NCI-H69 (cell line): ENCODE results near the gene ACO1.
"Not testable (repeated sequence)": the region's sequence is repeated elsewhere in the genome, so short reads cannot be mapped to it uniquely, and the experiment has no call there.

ENCODE experiments used
- DNase-seq: peaks from one replicate; lab custom pipeline; 2025; lab: John Stamatoyannopoulos, UW

ACO1 gene

GRCh38 chr9:32384364-32385151, at the start of gene ACO1:
Gene ACO1, plus strand, starts transcription at chr9:32384643. Its CDS starts 20,864 bp downstream, at chr9:32405507.
- DNase-seq: peak; percentile 92

- DNase-seq: no peak
Observed at GRCh38 chr9:32334916-32335895, 49.2 kb upstream of the ACO1 start.

GRCh38 chr9:32339424-32339823, 45.0 kb upstream of the ACO1 start:
- no peak for DNase-seq

- no peak for DNase-seq
Observed at GRCh38 chr9:32340361-32340760, 44.1 kb upstream of the ACO1 start.

- peak; percentile 62 for DNase-seq
Observed at GRCh38 chr9:32344551-32345182, 39.8 kb upstream of the ACO1 start.

GRCh38 chr9:32345243-32345642, 39.2 kb upstream of the ACO1 start:
- DNase-seq: peak; percentile 10

- no peak for DNase-seq
Observed at GRCh38 chr9:32347571-32347970, 36.9 kb upstream of the ACO1 start.

GRCh38 chr9:32348106-32348695, 36.2 kb upstream of the ACO1 start:
- DNase-seq: no peak

GRCh38 chr9:32349013-32349412, 35.4 kb upstream of the ACO1 start:
- DNase-seq: no peak

- DNase-seq: peak; percentile 52
Observed at GRCh38 chr9:32350682-32351081, 33.8 kb upstream of the ACO1 start.

GRCh38 chr9:32351845-32352244, 32.6 kb upstream of the ACO1 start:
- DNase-seq: peak; percentile 35

GRCh38 chr9:32353476-32353875, 31.0 kb upstream of the ACO1 start:
- not testable (repeated sequence) for DNase-seq

GRCh38 chr9:32359452-32359851, 25.0 kb upstream of the ACO1 start:
- DNase-seq: no peak

- no peak for DNase-seq
Observed at GRCh38 chr9:32360983-32361673, 23.3 kb upstream of the ACO1 start.

GRCh38 chr9:32371279-32371678, 13.2 kb upstream of the ACO1 start:
- no peak for DNase-seq

GRCh38 chr9:32371679-32372078, 12.8 kb upstream of the ACO1 start:
- no peak for DNase-seq

GRCh38 chr9:32376285-32376684, 8.2 kb upstream of the ACO1 start:
- peak; percentile 32 for DNase-seq

- peak; percentile 81 for DNase-seq
Observed at GRCh38 chr9:32378496-32378895, 5.9 kb upstream of the ACO1 start.

GRCh38 chr9:32378993-32379729, 5.3 kb upstream of the ACO1 start:
- peak; percentile 87 for DNase-seq

GRCh38 chr9:32380944-32381343, 3.5 kb upstream of the ACO1 start:
- peak; percentile 28 for DNase-seq
